ENCODE data around the gene STKLD1.
"Not testable (repeated sequence)": the region's sequence is repeated elsewhere in the genome, so short reads cannot be mapped to it uniquely, and the experiment has no call there.

The STKLD1 gene

DNA sequence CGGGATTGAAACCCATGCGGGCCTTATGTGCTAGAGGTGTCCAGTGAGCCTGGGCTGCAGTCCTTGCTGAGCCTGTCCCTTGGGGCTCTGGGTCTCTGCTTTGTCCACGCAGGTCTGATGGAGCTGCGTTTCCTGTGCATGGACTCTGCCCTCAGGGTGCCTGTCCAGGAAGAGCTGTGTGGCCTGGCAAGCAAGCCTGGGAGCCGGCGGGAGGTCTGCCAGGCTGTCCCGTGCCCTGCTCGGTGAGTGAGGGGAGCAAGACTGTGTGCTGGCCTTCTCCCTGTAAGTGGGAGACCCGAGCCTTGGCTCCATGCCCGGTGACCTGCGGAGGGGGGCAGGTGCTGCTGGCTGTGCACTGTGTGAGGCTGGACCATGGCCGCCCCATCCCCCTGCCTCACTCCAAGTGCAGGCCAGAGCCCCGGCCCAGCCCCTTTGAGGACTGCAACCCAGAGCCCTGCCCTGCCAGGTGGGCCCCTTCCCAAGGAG, 72.4 kb downstream of the STKLD1 start:
- Histone ChIP-seq H3K9ac (no peak overlapping the region), H3K27ac (no peak overlapping the region), H3K4me1 (peaks cover 0 to 22% (median 5%) of the 10 kb centered on the region in 10 experiments; a peak in 12 of 20 replicates), H3K36me3 (no peaks in the 10 kb centered on the region), H3K4me3 (no peak overlapping the region), H3K4me2 (no peak overlapping the region), H3K27me3 (no peaks in the 10 kb centered on the region), H4K20me1 (no peaks in the 10 kb centered on the region; a peak in 1 of 22 replicates), H3K9me3 (replicated peaks in 1 of 11) (no peaks in the 10 kb centered on the region)
- TF ChIP-seq Cebpa-rat (IDR thresholded peaks at IDR 0.05): no peak

DNA sequence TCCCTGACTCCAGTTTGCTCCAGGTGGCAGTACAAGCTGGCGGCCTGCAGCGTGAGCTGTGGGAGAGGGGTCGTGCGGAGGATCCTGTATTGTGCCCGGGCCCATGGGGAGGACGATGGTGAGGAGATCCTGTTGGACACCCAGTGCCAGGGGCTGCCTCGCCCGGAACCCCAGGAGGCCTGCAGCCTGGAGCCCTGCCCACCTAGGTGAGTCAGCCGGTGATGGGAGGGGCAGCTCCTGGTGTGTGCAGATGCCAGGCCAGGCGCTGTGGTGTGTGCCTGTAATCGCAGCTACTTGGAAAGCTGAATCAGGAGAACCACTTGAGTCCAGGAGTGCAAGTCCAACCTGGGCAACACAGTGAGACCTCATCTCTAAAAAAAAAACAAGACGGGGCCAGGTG, 73.6 kb downstream of the STKLD1 start:
- Histone ChIP-seq H3K27ac (no peak overlapping the region), H4K20me1 (peaks cover 0 to 8% (median 0%) of the 10 kb centered on the region in 11 experiments; a peak in 1 of 22 replicates), H3K4me1 (peaks cover 0 to 24% (median 13%) of the 10 kb centered on the region in 10 experiments; a peak in 15 of 20 replicates), H3K27me3 (no peaks in the 10 kb centered on the region), H3K9me3 (replicated peaks in 1 of 11) (no peaks in the 10 kb centered on the region), H3K9ac (no peak overlapping the region), H3K36me3 (no peaks in the 10 kb centered on the region), H3K4me2 (no peak overlapping the region), H3K4me3 (no peak overlapping the region)
- TF ChIP-seq Cebpa-rat (IDR thresholded peaks at IDR 0.05): no peak

- H3K9ac ChIP-seq; H3K36me3 ChIP-seq; H4K20me1 ChIP-seq; H3K27ac ChIP-seq; H3K4me3 ChIP-seq; H3K4me2 ChIP-seq; H3K27me3 ChIP-seq; H3K9me3 ChIP-seq (replicated peaks in 1 of 11): not testable (repeated sequence)
- peaks cover 0 to 27% (median 15%) of the 10 kb centered on the region in 10 experiments; a peak in 15 of 20 replicates for H3K4me1 ChIP-seq
Measured at GRCh38 chr9:133451865-133452264, 75.7 kb downstream of the STKLD1 start.

- Histone ChIP-seq H3K4me3 (no peak overlapping the region), H4K20me1 (peaks cover 0 to 8% (median 0%) of the 10 kb centered on the region in 11 experiments; a peak in 1 of 22 replicates), H3K4me1 (peaks cover 0 to 27% (median 17%) of the 10 kb centered on the region in 10 experiments; a peak in 15 of 20 replicates), H3K27me3 (no peaks in the 10 kb centered on the region), H3K27ac (no peak overlapping the region), H3K36me3 (no peaks in the 10 kb centered on the region), H3K4me2 (no peak overlapping the region), H3K9me3 (replicated peaks in 1 of 11) (no peaks in the 10 kb centered on the region), H3K9ac (no peak overlapping the region)
- TF ChIP-seq Cebpa-rat (IDR thresholded peaks at IDR 0.05): no peak
Measured at GRCh38 chr9:133452562-133452961, 76.4 kb downstream of the STKLD1 start.

DNA sequence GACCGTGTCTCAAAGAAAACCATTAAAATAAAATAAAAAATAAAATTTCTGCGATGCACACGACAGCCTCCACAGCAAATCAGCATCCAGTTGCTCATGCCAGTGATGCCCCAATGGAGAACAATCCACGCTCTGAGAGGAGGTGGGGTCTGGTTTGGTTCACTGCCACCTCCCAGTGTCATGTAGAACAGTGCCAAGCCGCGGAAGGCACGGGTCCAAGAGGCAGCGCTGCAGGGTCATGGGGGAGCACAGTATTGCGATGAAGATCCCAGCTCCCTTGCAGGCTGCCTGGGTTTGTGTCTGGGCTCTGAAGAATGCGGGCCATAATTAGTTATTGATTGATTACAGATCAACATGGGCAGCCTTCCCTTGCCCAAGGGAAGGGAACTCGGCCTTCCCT, 77.5 kb downstream of the STKLD1 start:
- Histone ChIP-seq H3K27me3 (no peaks in the 10 kb centered on the region), H3K36me3 (no peaks in the 10 kb centered on the region), H3K27ac (no peak overlapping the region), H3K4me2 (peak overlapping the region in 9 of 11 experiments; percentile 24 to 87 (median 67); a peak in 16 of 22 replicates), H3K4me1 (peaks cover under 1 to 29% (median 19%) of the 10 kb centered on the region in 10 experiments; a peak in 18 of 20 replicates), H3K4me3 (no peak overlapping the region), H4K20me1 (peaks cover 0 to 8% (median 0%) of the 10 kb centered on the region in 11 experiments; a peak in 1 of 22 replicates), H3K9me3 (replicated peaks in 1 of 11) (no peaks in the 10 kb centered on the region), H3K9ac (no peak overlapping the region; a peak in 1 of 22 replicates)
- no peak for TF ChIP-seq Cebpa-rat (IDR thresholded peaks at IDR 0.05)

DNA sequence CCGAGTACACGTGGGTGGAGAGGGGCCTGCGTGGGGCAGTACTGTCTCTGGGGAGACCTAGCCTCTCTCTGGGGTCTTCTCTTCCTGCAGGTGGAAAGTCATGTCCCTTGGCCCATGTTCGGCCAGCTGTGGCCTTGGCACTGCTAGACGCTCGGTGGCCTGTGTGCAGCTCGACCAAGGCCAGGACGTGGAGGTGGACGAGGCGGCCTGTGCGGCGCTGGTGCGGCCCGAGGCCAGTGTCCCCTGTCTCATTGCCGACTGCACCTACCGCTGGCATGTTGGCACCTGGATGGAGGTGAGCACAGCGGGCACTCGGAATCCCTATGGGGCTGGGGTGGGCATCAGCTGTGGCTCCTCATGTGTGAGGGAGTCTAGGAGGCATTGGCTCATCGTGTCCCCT, 78.2 kb downstream of the STKLD1 start:
- Histone ChIP-seq H3K4me3 (no peak overlapping the region), H3K36me3 (no peaks in the 10 kb centered on the region), H3K27me3 (no peaks in the 10 kb centered on the region), H3K9ac (no peak overlapping the region; a peak in 1 of 22 replicates), H3K4me2 (peak overlapping the region in 9 of 11 experiments; percentile 24 to 87 (median 67); a peak in 17 of 22 replicates), H3K4me1 (peaks cover 7 to 36% (median 26%) of the 10 kb centered on the region in 10 experiments), H3K27ac (no peak overlapping the region), H3K9me3 (replicated peaks in 1 of 11) (no peaks in the 10 kb centered on the region), H4K20me1 (peaks cover 0 to 8% (median 0%) of the 10 kb centered on the region in 11 experiments; a peak in 1 of 22 replicates)
- no peak for TF ChIP-seq Cebpa-rat (IDR thresholded peaks at IDR 0.05)

DNA sequence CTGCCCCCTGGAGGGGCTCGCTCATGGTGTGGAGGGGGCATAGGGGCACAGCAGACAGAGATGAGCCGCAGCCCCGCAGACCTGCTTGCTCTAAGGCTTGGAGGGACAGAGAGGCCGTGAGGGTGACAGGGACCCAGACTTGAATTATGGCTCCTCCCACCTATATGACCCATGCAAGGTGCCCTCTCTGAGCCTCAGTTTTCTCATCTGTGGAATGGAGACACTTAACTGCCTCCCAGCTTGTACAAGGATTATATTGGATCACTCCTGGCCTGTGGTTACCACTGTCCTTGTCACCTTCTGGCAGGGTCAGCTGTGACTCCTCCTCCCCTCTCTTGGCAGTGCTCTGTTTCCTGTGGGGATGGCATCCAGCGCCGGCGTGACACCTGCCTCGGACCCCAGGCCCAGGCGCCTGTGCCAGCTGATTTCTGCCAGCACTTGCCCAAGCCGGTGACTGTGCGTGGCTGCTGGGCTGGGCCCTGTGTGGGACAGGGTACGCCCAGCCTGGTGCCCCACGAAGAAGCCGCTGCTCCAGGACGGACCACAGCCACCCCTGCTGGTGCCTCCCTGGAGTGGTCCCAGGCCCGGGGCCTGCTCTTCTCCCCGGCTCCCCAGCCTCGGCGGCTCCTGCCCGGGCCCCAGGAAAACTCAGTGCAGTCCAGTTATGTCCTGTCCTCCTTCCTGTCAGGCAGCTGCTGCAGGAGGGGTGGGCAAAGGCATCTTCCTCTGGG, 78.9 kb downstream of the STKLD1 start:
- Histone ChIP-seq H3K9me3 (replicated peaks in 1 of 11) (no peaks in the 10 kb centered on the region), H3K4me2 (peak overlapping the region in 8 of 11 experiments; percentile 51 to 87 (median 74); a peak in 11 of 22 replicates), H3K9ac (peak overlapping the region in 1 of 11 experiments; percentile 11; a peak in 1 of 22 replicates), H3K4me1 (peaks cover 8 to 37% (median 27%) of the 10 kb centered on the region in 10 experiments), H4K20me1 (peaks cover 0 to 8% (median 0%) of the 10 kb centered on the region in 11 experiments; a peak in 1 of 22 replicates), H3K36me3 (no peaks in the 10 kb centered on the region), H3K27me3 (no peaks in the 10 kb centered on the region), H3K4me3 (no peak overlapping the region), H3K27ac (no peak overlapping the region)
- TF ChIP-seq Cebpa-rat (IDR thresholded peaks at IDR 0.05): no peak

Measured in BLaER1 treated with 17β-estradiol and CSF1 and Interleukin-3, amounts not matched to agents 10 nM and 100 nM (cell line).